OCI-LY7 (cell line): ENCODE measurements around the gene SARDH. TPM values are rescaled to one million over a fixed set of nuclear protein-coding genes. Genes with fewer than 3 reads are reported as not detected.

Experiments
- BruUV-seq: library from RNA; stranded (reverse); fragments of 400-500 nt; replicated peaks from 2 replicates; lab custom pipeline; 2021; lab: Mats Ljungman, UMichigan
- CTCF ChIA-PET: fragments of 300-600 bp; sonication (Branson Sonifier 250); formaldehyde crosslinking; loops from one replicate; lab custom pipeline; 2022; ENCODE audit warnings: antibody characterized with exemption; ENCODE audit not compliant: unreplicated experiment; lab: Charles Lee
- POLR2A ChIA-PET: fragments of 300-600 bp; sonication (Branson Sonifier 250); formaldehyde crosslinking; loops from one replicate; lab custom pipeline; 2022; ENCODE audit warnings: antibody characterized with exemption; lab: Charles Lee
- DNase-seq: peaks from one replicate; pipeline ENCODE4 v3.0.0-alpha.2; 2015; ENCODE audit warnings: low spot score
- H2AFZ ChIP-seq: fragments of 200-600 bp; sonication (generic), shearing (Covaris generic); 2 replicates; pipeline ENCODE4 v1.6.1; 2014; ENCODE audit warnings: mild to moderate bottlenecking, antibody characterized with exemption, low read length, moderate library complexity
- H3K27ac ChIP-seq: fragments of 200-600 bp; sonication (generic); 2 replicates; pipeline ENCODE4 v1.5.1; 2014; ENCODE audit warnings: mixed run types, low read depth, mild to moderate bottlenecking, moderate library complexity, low read length, inconsistent platforms; ENCODE audit not compliant: poor library complexity, severe bottlenecking
- H3K36me3 ChIP-seq: fragments of 200-600 bp; sonication (generic); 2 replicates; pipeline ENCODE4 v1.6.1; 2014; ENCODE audit warnings: mild to moderate bottlenecking, antibody characterized with exemption, low read length, moderate library complexity, mixed read lengths; ENCODE audit not compliant: insufficient read depth
- H3K4me1 ChIP-seq: fragments of 200-600 bp; sonication (generic); 2 replicates; pipeline ENCODE4 v1.5.1; 2014; ENCODE audit warnings: mild to moderate bottlenecking, low read length; ENCODE audit not compliant: insufficient read depth, poor library complexity, severe bottlenecking
- H3K4me2 ChIP-seq: fragments of 200-600 bp; sonication (generic); 2 replicates; pipeline ENCODE4 v1.6.1; 2014; ENCODE audit warnings: mild to moderate bottlenecking, low read length
- H3K4me3 ChIP-seq: fragments of 200-600 bp; sonication (generic); 2 replicates; pipeline ENCODE4 v1.5.1; 2014; ENCODE audit warnings: mild to moderate bottlenecking, low read depth, low read length; ENCODE audit not compliant: poor library complexity, severe bottlenecking
- H3K79me2 ChIP-seq: fragments of 200-600 bp; sonication (generic); 2 replicates; pipeline ENCODE4 v1.6.1; 2016; ENCODE audit warnings: low read depth, mild to moderate bottlenecking, low read length, moderate library complexity, mixed read lengths; ENCODE audit not compliant: insufficient read depth
- H3K9me2 ChIP-seq: fragments of 200-600 bp; sonication (generic); 2 replicates; pipeline ENCODE4 v1.6.1; 2016; ENCODE audit warnings: mild to moderate bottlenecking, low read length, mixed read lengths; ENCODE audit not compliant: insufficient read depth
- H3K9me3 ChIP-seq: fragments of 200-600 bp; sonication (generic); 2 replicates; pipeline ENCODE4 v1.6.1; 2014; ENCODE audit warnings: mild to moderate bottlenecking, mixed run types, low read length, mixed read lengths
- H4K20me1 ChIP-seq: fragments of 200-600 bp; sonication (generic); 2 replicates; pipeline ENCODE4 v1.6.1; 2014; ENCODE audit warnings: mild to moderate bottlenecking, antibody characterized with exemption, low read length, moderate library complexity, mixed read lengths; ENCODE audit not compliant: insufficient read depth
- EZH2phosphoT487 ChIP-seq: fragments of 200-600 bp; sonication (generic); IDR thresholded peaks from 2 replicates; pipeline ENCODE4 v1.6.1; 2018; ENCODE audit warnings: low read depth, borderline replicate concordance, mild to moderate bottlenecking, mixed run types, antibody characterized with exemption, low read length, moderate library complexity, mixed read lengths
- intact Hi-C: fragments of 100-400 bp; cut with micrococcal nuclease; formaldehyde crosslinking; loops from one replicate; pipeline ENCODE4 v1.10.0; 2022; ENCODE audit not compliant: unreplicated experiment
- total RNA-seq, 2 experiments: library from RNA; depleted of rRNA in 1 of 2; stranded (reverse); fragments of >200 nt in 1 of 2; shearing (Covaris generic) in 1 of 2; gene quantifications; 2 replicates each; pipeline ENCODE4 v1.2.3, GENCODE V29; 2014 to 2022
- TF ChIP-seq, protein P1 (sequence below): fragments of 200-600 bp; sonication (generic); conservative IDR thresholded peaks from 2 replicates; pipeline ENCODE4 v1.5.1; 2014; ENCODE audit warnings: mild to moderate bottlenecking, antibody characterized with exemption, low read length, moderate library complexity, mixed read lengths

Gene SARDH
- total RNA-seq, 2 experiments from 2014 or later, result 42.8 to 60.8 TPM

DNA sequence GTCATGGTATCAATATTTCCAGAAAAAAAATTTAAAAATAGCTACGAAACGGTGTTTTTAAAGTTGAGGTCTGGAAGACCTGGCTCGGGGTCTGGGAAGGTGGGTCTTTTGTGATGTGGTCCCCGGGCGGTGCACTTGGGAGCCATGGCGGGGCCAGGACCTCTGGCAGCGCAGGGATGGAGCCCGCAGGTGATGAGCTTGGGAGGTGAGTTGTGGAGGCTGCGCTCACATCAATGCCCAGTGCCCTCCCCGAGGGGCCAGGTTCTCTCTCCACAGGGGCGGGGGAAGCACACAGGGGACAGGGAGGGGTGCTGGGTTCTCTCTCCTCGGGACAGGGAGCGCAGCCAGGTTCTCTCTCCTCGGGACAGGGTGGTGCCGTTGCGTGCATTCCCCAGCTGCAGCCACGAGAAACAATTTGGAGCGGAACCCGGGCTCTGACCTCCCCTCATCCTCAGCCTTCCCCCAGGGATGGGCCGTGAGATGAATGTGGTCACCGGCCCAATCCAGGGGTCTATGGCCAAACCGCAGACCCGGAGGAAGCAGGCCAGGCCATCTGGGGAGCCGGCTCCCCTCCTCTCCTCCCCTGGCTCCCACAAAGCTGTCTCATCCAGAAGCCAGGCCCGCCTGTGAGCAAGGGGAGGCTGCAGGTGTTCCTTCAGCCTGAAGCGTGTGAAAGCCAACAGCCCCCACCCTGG is 76.2 kb downstream of the SARDH start:
- no peak for DNase-seq
- H2AFZ ChIP-seq, result no peak overlapping the region
- H3K79me2 ChIP-seq, result no peaks in the 10 kb centered on the region
- H3K36me3 ChIP-seq, result no peaks in the 10 kb centered on the region; the same call in 1 of the 2 replicates
- no peaks in the 10 kb centered on the region for H3K9me2 ChIP-seq
- intact Hi-C loops, result no loop called here
- H4K20me1 ChIP-seq, result no peaks in the 10 kb centered on the region
- no TSS peak for BruUV-seq
- H3K4me3 ChIP-seq, result no peak overlapping the region
- no peak overlapping the region for H3K4me2 ChIP-seq
- TF ChIP-seq, protein P1, sequence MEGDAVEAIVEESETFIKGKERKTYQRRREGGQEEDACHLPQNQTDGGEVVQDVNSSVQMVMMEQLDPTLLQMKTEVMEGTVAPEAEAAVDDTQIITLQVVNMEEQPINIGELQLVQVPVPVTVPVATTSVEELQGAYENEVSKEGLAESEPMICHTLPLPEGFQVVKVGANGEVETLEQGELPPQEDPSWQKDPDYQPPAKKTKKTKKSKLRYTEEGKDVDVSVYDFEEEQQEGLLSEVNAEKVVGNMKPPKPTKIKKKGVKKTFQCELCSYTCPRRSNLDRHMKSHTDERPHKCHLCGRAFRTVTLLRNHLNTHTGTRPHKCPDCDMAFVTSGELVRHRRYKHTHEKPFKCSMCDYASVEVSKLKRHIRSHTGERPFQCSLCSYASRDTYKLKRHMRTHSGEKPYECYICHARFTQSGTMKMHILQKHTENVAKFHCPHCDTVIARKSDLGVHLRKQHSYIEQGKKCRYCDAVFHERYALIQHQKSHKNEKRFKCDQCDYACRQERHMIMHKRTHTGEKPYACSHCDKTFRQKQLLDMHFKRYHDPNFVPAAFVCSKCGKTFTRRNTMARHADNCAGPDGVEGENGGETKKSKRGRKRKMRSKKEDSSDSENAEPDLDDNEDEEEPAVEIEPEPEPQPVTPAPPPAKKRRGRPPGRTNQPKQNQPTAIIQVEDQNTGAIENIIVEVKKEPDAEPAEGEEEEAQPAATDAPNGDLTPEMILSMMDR, result no peak
- TF ChIP-seq EZH2phosphoT487, result no peak
- H3K9me3 ChIP-seq, result no peaks in the 10 kb centered on the region
- no peak overlapping the region for H3K27ac ChIP-seq
- peaks cover 7% of the 10 kb centered on the region for H3K4me1 ChIP-seq
- POLR2A ChIA-PET, result no interaction called here
- CTCF ChIA-PET, result no interaction called here

DNA sequence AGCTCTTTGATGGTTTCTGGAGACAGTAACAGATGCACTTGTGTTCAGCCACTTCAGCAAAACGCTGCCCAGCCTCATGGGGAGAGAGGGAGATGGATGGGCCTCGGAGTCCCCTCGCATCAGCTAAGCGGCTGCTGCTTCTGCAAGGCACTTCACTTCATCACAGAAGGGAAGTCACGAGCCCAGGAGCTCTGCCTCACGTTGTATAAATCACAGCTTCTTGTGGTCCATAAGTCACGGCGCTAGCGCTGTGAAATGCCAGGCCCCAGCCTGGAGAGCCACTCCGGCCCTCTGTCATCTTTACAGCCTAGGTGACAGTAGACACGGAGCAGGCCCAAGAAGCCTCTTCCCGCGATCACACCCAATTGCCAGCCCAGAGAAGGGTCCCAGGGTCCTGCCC is 78.6 kb downstream of the SARDH start:
- TF ChIP-seq, protein P1, result no peak
- no peak for TF ChIP-seq EZH2phosphoT487
- Histone ChIP-seq H4K20me1 (no peaks in the 10 kb centered on the region), H2AFZ (no peak overlapping the region), H3K4me2 (no peak overlapping the region), H3K9me2 (no peaks in the 10 kb centered on the region), H3K79me2 (no peaks in the 10 kb centered on the region), H3K36me3 (no peaks in the 10 kb centered on the region; the same call in 1 of the 2 replicates), H3K4me1 (peaks cover 7% of the 10 kb centered on the region), H3K27ac (no peak overlapping the region), H3K9me3 (no peaks in the 10 kb centered on the region), H3K4me3 (no peak overlapping the region)
- ChIA-PET POLR2A (no interaction called here), CTCF (no interaction called here)
- intact Hi-C loops, result loop anchor here (5.0 kb wide), 1 partner anchor 58 kb away; no protein-coding TSS in a partner anchor
- no TSS peak for BruUV-seq
- DNase-seq, result no peak
